ENCODE results near the gene TMEM179. TPM values are rescaled to one million over a fixed set of nuclear protein-coding genes. Genes with fewer than 3 reads are reported as not detected.

Gene TMEM179
- total RNA-seq, 1 donor from 2014 or later = not detected

- intact Hi-C loops (cut with DNase I) = no loop called here
- Histone ChIP-seq H3K27me3 (peaks cover 14% of the 10 kb centered on the region), H3K27ac (no peak overlapping the region), H3K4me3 (no peak overlapping the region), H3K4me1 (no peaks in the 10 kb centered on the region), H3K9me3 (no peaks in the 10 kb centered on the region), H3K36me3 (no peaks in the 10 kb centered on the region)
- ATAC-seq (no peak), DNase-seq (no peak)
- TF ChIP-seq CTCF (IDR thresholded peaks at IDR 0.05) = no peak
Observed at GRCh38 chr14:104591031-104591430, 13.5 kb downstream of the TMEM179 start.

- intact Hi-C loops (cut with DNase I) = no loop called here
- peaks cover 14% of the 10 kb centered on the region for H3K27me3 ChIP-seq
- no peak for ATAC-seq
- no peaks in the 10 kb centered on the region for H3K9me3 ChIP-seq
- TF ChIP-seq CTCF (IDR thresholded peaks at IDR 0.05) = no peak
- no peak overlapping the region for H3K4me3 ChIP-seq
- DNase-seq = no peak
- H3K4me1 ChIP-seq = no peaks in the 10 kb centered on the region
- H3K27ac ChIP-seq = no peak overlapping the region
- no peaks in the 10 kb centered on the region for H3K36me3 ChIP-seq
Observed at GRCh38 chr14:104590240-104590965, 14.2 kb downstream of the TMEM179 start.

GRCh38 chr14:104589338-104590195 lies 15.0 kb downstream of the TMEM179 start:
- Histone ChIP-seq H3K4me3 (no peak overlapping the region), H3K27me3 (peaks cover 15% of the 10 kb centered on the region), H3K4me1 (no peaks in the 10 kb centered on the region), H3K27ac (no peak overlapping the region), H3K36me3 (no peaks in the 10 kb centered on the region), H3K9me3 (no peaks in the 10 kb centered on the region)
- ATAC-seq = no peak
- intact Hi-C loops (cut with DNase I) = no loop called here
- DNase-seq = no peak
- no peak for TF ChIP-seq CTCF (IDR thresholded peaks at IDR 0.05)

- H3K27me3 ChIP-seq = peaks cover 15% of the 10 kb centered on the region
- no peak for TF ChIP-seq CTCF (IDR thresholded peaks at IDR 0.05)
- no peak for ATAC-seq
Observed at GRCh38 chr14:104588066-104588857, 16.3 kb downstream of the TMEM179 start.

GRCh38 chr14:104587641-104588040 lies 16.9 kb downstream of the TMEM179 start:
- ATAC-seq = no peak
- intact Hi-C loops (cut with DNase I) = no loop called here
- no peaks in the 10 kb centered on the region for H3K4me1 ChIP-seq
- no peak for TF ChIP-seq CTCF (IDR thresholded peaks at IDR 0.05)
- DNase-seq = no peak
- H3K9me3 ChIP-seq = no peaks in the 10 kb centered on the region
- H3K27ac ChIP-seq = no peak overlapping the region
- H3K4me3 ChIP-seq = no peak overlapping the region
- H3K36me3 ChIP-seq = no peaks in the 10 kb centered on the region
- peaks cover 15% of the 10 kb centered on the region for H3K27me3 ChIP-seq

More at GRCh38 chr14:104588066-104588857, 16.3 kb downstream of the TMEM179 start:
- intact Hi-C loops (cut with DNase I) = no loop called here
- Histone ChIP-seq H3K4me3 (no peak overlapping the region), H3K4me1 (no peaks in the 10 kb centered on the region), H3K36me3 (no peaks in the 10 kb centered on the region), H3K9me3 (no peaks in the 10 kb centered on the region), H3K27ac (no peak overlapping the region)
- no peak for DNase-seq

Data from upper lobe of right lung (tissue), 1 donor.